HepG2 (cell line): ENCODE results near the gene PRR5L.

Source experiments
- BCL3 ChIP-seq: sonication (generic); formaldehyde crosslinking; IDR thresholded peaks from 2 replicates; pipeline ENCODE4 v1.5.1; 2020; ENCODE audit warnings: mild to moderate bottlenecking, missing genetic modification reagents, moderate library complexity
- CTCF ChIP-seq: sonication (generic); formaldehyde crosslinking; IDR thresholded peaks from 2 replicates; pipeline ENCODE4 v1.5.0; 2020; ENCODE audit warnings: mild to moderate bottlenecking, missing genetic modification reagents, moderate library complexity
- EZH2 ChIP-seq: conservative IDR thresholded peaks from 2 replicates; pipeline ENCODE4 v1.6.1; 2012; ENCODE audit warnings: mild to moderate bottlenecking, low read depth, low read length, moderate library complexity
- FOXA1 ChIP-seq, 2 experiments: fragments of 450-650 bp in 1 of 2; sonication (generic) in 1 of 2; formaldehyde crosslinking in 1 of 2; IDR thresholded peaks; 2 replicates each; pipeline versions ENCODE4 v1.4.0 to v1.6.1; 2016 to 2020; ENCODE audit warnings: missing genetic modification reagents in 1 of 2
- MYPOP ChIP-seq: sonication (generic); formaldehyde crosslinking; IDR thresholded peaks from 2 replicates; pipeline ENCODE4 v1.8.1; 2023; ENCODE audit warnings: mild to moderate bottlenecking, moderate library complexity, missing genetic modification reagents
- NBN ChIP-seq: fragments of 450-650 bp; conservative IDR thresholded peaks from 2 replicates; pipeline ENCODE4 v1.6.1; 2017
- NR0B2 ChIP-seq: sonication (generic); formaldehyde crosslinking; IDR thresholded peaks from 2 replicates; pipeline ENCODE4 v1.4.0; 2020; ENCODE audit warnings: mild to moderate bottlenecking, missing genetic modification reagents
- NR1H2 ChIP-seq: sonication (generic); formaldehyde crosslinking; IDR thresholded peaks from 2 replicates; pipeline ENCODE4 v1.8.1; 2022; ENCODE audit warnings: low read depth, missing genetic modification reagents, borderline replicate concordance
- POLR2A ChIP-seq, 2 experiments: IDR thresholded peaks; 2 replicates each; pipeline ENCODE4 v1.6.1; 2011; ENCODE audit warnings: low read depth in 2 of 2, low read length in 2 of 2, mild to moderate bottlenecking in 1 of 2, moderate library complexity in 1 of 2; ENCODE audit not compliant: insufficient read depth in 1 of 2
- SYNCRIP ChIP-seq: fragments of 200-400 bp; formaldehyde crosslinking; IDR thresholded peaks from 2 replicates; pipeline ENCODE4 v1.6.1; 2018; ENCODE audit warnings: mild to moderate bottlenecking, low read depth, low read length; ENCODE audit not compliant: insufficient read depth
- YY1 ChIP-seq: IDR thresholded peaks from 2 replicates; pipeline ENCODE4 v1.6.1; 2011; ENCODE audit warnings: low read length, low read depth, moderate library complexity, mild to moderate bottlenecking; ENCODE audit not compliant: insufficient read depth, insufficient replicate concordance
- ZNF232 ChIP-seq: sonication (generic); formaldehyde crosslinking; IDR thresholded peaks from 2 replicates; pipeline ENCODE4 v1.4.0; 2020; ENCODE audit warnings: missing genetic modification reagents, borderline replicate concordance

GRCh38 chr11:36257351-36257750 lies 38.7 kb upstream of the PRR5L start:
- no peak for TF ChIP-seq EZH2
- TF ChIP-seq BCL3 (CRISPR knock-in tag): no peak
- no peak for TF ChIP-seq SYNCRIP
- no peak for TF ChIP-seq MYPOP (CRISPR knock-in tag)
- no peak for TF ChIP-seq POLR2A (IDR thresholded peaks at IDR 0.05; ENCODE audit: insufficient read depth in 1 of 2, low read depth in 2 of 2, low read length in 2 of 2)
- no peak for TF ChIP-seq NBN
- TF ChIP-seq FOXA1 (IDR thresholded peaks at IDR 0.05): no peak
- no peak for TF ChIP-seq FOXA1 (CRISPR knock-in tag; IDR thresholded peaks at IDR 0.05)
- TF ChIP-seq NR0B2 (CRISPR knock-in tag): no peak
- no peak for TF ChIP-seq NR1H2
- TF ChIP-seq CTCF (CRISPR knock-in tag): no peak
- TF ChIP-seq YY1: no peak
- TF ChIP-seq ZNF232 (CRISPR knock-in tag): no peak
